Measurements from ENCODE around the gene MS4A4A.
A peak's percentile ranks its signal among the peaks of the same experiment; 100 is the strongest.
"Not testable (repeated sequence)": the region's sequence is repeated elsewhere in the genome, so short reads cannot be mapped to it uniquely, and the experiment has no call there.

Gene MS4A4A

DNA sequence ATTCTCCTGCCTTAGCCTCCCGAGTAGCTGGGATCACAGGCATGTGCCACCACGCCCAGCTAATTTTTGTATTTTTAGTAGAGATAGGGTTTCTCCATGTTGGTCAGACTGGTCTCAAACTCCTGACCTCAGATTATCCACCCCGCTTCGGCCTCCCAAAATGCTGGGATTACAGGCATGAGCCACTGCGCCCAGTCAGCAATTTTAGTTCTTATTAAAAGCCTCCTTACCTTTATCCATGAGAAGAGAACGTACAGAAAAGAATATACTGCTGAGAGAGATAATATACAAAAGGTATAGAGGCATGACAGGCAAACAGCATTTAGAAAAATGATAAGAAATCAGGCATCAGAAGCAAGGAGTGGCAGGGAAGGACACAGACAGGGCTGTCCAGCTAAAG lies 21.4 kb downstream of the MS4A4A start:
- DNase-seq (ENCODE audit: low spot score) = not testable (repeated sequence)

DNA sequence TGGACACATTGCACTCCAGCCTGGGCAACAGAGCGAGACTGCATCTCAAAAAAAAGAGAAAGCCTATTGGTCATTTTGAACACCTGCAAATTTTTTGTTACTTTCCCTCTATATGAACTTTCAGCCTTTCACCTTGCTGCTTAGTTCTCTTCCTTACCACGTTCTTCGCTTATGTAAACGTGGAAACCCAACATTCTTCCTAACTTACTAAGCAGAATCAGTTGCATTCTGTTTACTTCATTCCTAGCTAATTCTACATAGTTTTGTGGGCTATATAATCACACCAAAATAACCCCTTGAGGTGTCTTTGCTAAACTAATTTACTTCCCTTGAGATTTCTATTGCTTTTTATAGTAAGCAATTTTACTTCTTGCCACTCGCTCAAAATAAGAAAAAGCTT lies 23.2 kb downstream of the MS4A4A start:
- no peak for DNase-seq (ENCODE audit: low spot score)

- DNase-seq (ENCODE audit: low spot score) = no peak
Measured at GRCh38 chr11:60305906-60306619, 25.6 kb downstream of the MS4A4A start.

DNA sequence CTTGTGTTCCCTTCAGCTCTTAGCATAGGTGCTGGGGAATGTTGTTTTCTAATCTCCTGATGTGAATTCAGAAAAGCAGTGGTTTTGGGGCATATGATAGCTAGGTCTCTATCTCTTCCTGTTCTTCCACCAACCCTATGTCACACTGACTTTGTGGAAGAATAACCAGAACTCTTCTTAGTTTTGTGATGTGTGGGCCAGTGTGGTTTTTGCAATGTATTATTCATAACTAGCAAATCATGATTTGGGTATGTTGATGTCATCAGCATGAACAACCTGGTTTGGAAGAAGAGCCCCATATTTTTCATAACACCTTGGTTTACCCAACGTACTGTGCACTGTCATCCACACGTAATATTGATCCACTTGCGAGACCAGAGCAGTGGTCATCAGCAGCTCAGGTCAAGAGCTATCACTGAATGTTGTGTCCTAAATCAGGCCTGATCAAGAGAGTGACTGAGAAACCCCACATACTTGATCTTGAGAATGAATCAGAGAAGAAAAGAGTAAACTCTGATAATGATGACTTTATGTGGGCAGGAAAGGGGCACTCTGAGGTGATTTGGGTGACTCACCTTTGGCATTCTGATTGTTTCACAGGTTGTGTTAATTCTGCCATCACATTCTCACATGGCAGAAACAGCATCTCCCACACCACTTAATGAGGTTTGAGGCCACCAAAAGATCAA lies 27.2 kb downstream of the MS4A4A start:
- DNase-seq (ENCODE audit: low spot score) = no peak

- DNase-seq (ENCODE audit: low spot score) = no peak
Measured at GRCh38 chr11:60310407-60310998, 30.0 kb downstream of the MS4A4A start.

DNA sequence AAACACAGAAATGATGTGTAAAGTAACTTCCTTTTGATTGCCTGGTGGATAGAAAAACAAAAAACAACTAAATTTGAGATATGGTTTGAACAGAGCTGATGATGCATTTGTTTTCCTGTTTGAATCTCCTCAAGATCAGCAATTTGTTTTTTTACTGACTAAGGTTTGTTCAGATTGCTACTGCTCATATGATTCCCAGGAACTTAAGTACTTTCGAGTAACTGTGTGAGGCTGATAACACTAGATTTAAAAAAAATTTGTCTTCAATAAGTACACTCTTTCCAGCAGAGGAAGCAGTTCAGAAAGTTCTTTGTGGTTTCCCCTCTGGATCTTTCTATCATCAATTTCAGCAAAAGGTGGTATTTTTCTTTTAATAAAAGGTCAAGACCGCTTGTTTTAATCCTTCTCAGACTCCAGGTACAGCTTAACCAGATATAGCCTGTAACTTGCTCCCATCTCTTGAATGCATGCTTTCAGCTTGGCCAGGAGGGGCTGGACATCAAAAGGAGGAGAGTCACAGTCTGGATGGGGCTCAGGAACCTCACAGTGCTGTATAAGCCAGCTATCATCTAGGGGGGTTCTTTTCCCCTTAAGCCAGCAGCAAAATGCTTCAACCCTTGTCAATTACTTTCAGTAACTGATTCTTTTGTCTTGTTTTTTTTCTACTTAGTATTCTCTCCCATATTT lies 34.3 kb downstream of the MS4A4A start:
- no peak for DNase-seq (ENCODE audit: low spot score)

DNA sequence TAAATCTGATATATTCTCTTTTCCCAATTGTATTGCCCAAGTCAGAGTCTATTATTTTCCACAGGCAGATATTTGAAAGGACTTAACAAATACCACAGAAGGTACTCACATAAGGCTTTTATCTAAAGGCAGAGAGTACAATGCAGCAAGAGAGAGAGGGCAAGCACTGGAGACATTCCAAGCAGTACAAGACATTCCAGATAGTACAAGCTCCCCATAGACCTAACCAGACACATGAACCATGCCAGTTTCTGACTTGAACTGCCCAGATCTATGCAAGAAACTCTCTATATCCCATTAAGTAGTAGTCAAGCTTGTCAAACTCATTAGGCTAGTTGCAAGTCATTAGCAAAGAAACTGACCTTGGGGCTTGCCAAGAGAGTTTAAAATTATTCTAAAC lies 35.4 kb downstream of the MS4A4A start:
- DNase-seq (ENCODE audit: low spot score) = no peak

DNA sequence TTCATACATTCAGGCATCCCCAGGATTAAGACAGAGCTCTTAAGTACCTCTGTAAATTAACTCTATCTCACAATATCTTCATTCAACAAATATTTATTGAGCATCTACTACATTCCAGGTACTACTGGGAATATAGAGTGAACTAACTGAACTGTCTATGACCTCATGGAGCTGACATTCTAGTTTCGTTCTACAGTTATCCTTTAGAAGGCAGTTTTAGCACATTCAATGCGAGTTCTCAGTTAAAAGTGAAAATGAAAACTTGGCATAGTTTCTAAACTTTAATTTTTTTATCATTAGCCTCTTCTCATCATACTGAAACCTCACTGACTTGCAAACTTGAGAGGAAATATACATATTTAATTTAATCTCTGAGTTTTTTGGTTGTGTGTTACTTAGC lies 35.9 kb downstream of the MS4A4A start:
- no peak for DNase-seq (ENCODE audit: low spot score)

DNA sequence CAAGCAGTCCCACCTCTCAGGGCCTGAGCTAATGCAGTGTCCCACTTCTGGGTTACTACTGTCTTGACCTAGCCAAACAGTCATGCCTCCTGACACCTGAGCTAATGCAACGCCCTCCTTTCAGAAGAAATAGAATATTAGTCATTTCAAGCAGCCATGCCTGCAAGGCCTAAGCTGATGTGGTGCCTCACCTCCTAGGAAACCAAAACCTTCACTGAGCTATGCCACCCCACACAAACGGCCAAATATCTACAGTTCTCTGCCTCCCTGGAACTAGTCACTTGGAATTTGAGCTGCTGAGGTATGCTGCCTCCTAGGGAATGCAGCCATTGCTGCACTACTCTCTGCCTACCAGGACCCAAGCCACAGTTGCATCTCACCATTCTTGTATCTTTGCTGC lies 38.3 kb downstream of the MS4A4A start:
- DNase-seq (ENCODE audit: low spot score) = no peak

DNA sequence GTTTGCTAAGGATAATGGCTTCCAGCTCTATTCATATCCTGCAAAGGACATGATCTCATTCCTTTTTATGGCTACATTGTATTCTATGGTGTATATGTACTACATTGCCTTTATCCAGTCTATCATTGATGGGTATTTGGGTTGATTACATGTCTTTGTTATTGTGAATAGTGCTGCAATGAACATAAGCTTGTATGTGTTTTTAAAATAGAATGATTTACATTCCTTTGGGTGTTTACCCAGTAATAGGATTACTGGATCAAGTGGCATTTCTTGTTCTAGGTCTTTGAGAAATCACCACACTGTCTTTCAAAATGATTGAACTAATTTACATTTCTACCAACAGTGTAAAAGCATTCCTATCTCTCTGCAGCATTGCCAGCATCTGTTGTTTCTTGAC lies 40.6 kb downstream of the MS4A4A start:
- no peak for DNase-seq (ENCODE audit: low spot score)

DNA sequence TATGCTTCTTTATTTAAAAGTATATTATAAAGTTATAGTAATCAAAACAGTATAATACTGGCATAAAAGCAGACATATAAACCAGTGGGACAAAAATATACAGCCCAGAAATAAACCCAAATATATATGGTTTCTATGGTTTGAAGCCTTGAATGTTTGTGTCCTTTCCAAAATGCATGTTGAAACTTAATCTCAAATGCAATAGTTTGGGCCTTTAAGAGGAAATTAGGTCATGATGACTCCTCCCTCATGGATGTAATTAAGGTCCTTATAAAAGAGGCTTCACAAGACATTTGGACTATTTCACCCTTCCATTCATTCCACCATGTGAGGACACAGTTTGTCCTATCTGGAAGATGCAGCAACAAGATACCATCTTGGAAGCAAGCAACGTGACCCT lies 46.5 kb downstream of the MS4A4A start, which contains the start of gene MS4A6E:
TSS of gene MS4A6E (plus strand) at position 301 of the 400 bp plus-strand sequence. CDS start 7,641 bp downstream, outside the sequence.
- DNase-seq (ENCODE audit: low spot score) = no peak

GRCh38 chr11:60328460-60328859 lies 48.0 kb downstream of the MS4A4A start:
- DNase-seq (ENCODE audit: low spot score) = no peak

DNA sequence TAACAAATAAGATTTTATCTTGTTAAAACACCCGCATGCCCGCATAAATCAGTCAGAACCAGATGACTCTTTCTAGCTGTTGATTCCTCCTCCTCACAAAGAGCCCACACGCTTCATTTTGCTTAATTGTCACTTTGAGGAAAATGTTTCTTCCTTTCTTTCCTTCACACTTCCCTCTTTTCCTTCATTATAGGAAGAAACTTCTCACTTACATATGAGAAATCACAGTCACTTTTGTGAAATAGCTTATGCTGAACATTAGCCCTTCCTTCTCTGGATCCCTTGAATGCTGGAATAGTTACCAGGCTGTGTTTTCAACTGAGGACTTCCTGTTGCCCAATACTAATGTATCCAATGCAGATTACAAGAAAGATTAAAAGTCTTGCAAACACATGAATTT lies 52.4 kb downstream of the MS4A4A start:
- no peak for DNase-seq (ENCODE audit: low spot score)

- DNase-seq (ENCODE audit: low spot score) = peak; percentile 29
Measured at GRCh38 chr11:60334005-60334620, 53.6 kb downstream of the MS4A4A start.

- no peak for DNase-seq (ENCODE audit: low spot score)
Measured at GRCh38 chr11:60336767-60337391, 56.4 kb downstream of the MS4A4A start.

DNA sequence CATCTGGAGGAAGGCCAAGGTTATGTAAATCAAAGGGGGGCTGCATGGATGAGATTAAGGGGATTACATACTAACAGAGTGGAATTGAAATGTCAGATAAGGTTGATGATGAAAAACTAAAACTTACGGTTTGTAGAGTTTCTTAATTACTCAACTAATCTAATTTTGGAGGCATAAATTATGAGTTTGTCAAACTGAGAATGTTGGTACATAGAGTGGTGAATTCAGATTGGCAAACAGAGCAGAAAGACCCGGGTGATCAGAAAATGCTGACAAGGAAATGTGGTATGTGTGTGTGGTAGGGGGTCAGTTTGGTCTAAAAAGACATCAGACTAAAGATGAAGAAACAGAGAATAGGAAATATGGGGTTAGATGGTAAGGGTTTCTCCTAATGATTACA lies 57.6 kb downstream of the MS4A4A start:
- DNase-seq (ENCODE audit: low spot score) = no peak

DNA sequence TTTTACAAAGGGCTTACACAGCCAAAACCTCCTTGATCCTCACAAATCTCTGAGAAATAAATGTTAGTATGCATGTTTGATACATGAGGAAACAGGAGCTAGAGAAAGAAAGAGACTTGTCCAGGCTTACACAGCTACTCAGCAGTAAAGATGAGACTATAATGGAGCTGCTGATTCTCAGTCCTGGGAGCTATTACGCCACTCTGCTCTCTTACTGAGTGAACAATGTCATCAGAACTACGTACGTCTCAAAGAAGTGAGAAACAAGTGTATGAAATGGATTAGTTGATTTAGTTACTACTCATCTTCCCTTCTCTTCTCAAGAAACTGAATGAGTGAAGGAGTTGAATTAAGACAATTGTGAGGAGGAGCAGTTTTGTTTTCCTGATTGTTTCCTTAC lies 58.9 kb downstream of the MS4A4A start:
- DNase-seq (ENCODE audit: low spot score) = no peak

DNA sequence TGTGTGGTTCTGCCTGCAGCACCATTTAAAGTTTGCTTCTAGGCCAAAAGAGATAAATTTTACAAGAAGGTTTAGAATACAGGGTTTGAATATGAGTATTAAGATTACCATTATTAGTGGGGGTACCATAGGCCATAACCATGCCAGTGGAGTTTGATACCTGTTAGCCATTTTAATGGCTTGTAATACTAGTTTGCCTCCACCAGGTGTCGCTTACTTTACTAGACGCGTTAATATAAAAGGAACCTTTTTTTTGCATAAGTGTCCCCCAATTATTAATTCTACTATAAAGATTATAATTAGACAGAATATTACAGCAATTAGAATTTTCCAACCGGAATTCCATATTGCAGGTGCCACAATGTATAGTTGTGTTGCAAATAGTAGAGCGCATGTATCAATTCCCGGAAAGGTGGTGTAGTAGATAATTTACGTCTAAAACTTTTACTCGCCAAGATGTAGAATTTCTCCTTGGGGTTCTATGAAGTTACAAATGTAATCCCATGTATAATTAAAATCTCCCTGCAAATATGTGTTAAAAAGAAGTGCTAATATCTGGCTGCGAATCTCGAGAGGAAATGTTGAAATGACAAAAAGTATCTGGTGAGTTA lies 62.7 kb downstream of the MS4A4A start:
- no peak for DNase-seq (ENCODE audit: low spot score)

- no peak for DNase-seq (ENCODE audit: low spot score)
Measured at GRCh38 chr11:60344146-60344545, 63.7 kb downstream of the MS4A4A start.

DNA sequence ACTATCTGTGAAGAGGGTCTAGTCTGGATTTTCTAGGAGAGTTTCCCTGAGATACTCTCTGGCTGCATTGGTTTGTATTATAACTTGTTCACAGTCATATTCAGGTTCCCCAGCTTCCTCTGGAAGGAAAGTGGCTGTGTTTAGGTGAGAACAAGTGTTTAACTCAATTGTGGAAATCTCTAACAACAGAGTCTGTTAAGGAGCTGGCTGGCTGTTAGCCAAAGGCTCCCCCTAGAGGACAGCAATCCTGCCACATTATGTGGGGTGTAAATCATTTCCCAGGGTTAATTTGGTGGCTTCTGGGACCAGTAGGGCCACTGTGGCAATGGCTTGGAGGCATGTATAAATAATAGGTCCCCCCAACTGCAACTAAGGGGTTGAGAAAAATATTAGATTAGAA lies 65.0 kb downstream of the MS4A4A start:
- no peak for DNase-seq (ENCODE audit: low spot score)

GRCh38 chr11:60347084-60347797 lies 66.8 kb downstream of the MS4A4A start:
- no peak for DNase-seq (ENCODE audit: low spot score)
